GM10266 (cell line): Measurements from ENCODE around the gene PPP4R1.
A peak's percentile ranks its signal among the peaks of the same experiment; 100 is the strongest.

ENCODE experiments used
- DNase-seq: peaks from one replicate; pipeline ENCODE4 v3.0.0; 2012; ENCODE audit errors: extremely low spot score
- CTCF ChIP-seq: IDR thresholded peaks from 2 replicates; pipeline ENCODE4 v1.5.1; 2012; ENCODE audit warnings: mild to moderate bottlenecking, low read depth; ENCODE audit not compliant: control insufficient read depth, insufficient read depth; ENCODE audit errors: missing control alignments

The PPP4R1 gene

GRCh38 chr18:9526458-9526857, 87.9 kb downstream of the PPP4R1 start:
- no peak for DNase-seq
- TF ChIP-seq CTCF = no peak

DNA sequence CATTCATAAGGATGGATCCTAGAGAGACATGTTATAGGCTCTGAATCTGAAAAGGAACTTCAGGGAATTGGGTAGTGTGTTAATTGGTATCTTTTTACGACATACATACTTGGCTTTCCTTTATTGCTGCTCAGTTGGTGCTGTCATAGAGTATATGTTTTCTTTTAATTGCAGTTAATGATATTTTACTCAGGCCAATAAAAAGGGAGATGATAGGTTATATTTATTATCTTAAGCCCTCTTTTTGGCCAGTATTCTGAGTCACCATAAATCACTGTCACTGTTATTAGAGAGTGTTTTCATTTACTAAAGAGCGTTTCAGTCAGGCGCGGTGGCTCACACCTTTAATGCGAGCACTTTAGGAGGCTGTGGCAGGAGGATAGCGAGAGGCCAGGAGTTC, 91.4 kb downstream of the PPP4R1 start:
- no peak for DNase-seq
- TF ChIP-seq CTCF = no peak

DNA sequence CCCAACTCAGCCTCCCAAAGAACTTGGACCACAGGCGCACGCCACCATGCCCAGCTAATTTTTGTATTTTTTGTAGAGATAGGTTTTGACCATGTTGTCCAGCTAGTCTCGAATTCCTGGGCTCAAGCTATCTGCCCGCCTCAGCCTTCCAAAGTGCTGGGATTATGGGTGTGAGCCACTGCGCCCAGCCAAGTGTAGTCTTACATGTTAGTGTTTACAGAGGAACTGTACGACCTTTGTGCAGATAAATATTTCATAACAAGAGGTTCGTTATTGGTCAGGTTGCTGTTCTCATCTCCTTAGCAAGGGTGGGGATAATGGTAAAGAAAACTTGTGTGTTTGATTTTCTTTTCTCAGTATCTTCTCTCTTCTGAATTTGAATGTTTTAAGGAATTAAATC, 92.6 kb downstream of the PPP4R1 start:
- no peak for DNase-seq
- no peak for TF ChIP-seq CTCF

DNA sequence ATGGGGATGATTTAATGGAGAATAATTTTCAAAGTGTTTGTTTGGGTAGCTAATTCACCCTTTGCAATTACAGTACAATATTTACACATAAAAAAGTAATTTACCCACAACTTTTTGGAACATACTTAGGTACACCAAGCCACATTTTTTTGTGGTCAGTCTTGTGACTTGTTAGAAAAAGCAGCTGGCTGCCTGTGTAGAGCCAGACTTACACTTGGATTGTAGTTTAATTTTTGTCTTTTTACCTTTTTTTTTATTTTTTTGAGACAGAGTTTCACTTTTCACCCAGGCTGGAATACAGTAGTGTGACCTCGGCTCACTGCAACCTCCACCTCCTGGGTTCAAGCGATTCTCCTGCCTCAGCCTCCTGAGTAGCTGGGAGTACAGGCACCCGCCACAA, 93.7 kb downstream of the PPP4R1 start:
- no peak for DNase-seq
- TF ChIP-seq CTCF = no peak

- no peak for TF ChIP-seq CTCF
- no peak for DNase-seq
These were observed 95.0 kb downstream of the PPP4R1 start for GRCh38 chr18:9519399-9519798.

GRCh38 chr18:9517869-9518268, 96.5 kb downstream of the PPP4R1 start:
- TF ChIP-seq CTCF = no peak
- no peak for DNase-seq

DNA sequence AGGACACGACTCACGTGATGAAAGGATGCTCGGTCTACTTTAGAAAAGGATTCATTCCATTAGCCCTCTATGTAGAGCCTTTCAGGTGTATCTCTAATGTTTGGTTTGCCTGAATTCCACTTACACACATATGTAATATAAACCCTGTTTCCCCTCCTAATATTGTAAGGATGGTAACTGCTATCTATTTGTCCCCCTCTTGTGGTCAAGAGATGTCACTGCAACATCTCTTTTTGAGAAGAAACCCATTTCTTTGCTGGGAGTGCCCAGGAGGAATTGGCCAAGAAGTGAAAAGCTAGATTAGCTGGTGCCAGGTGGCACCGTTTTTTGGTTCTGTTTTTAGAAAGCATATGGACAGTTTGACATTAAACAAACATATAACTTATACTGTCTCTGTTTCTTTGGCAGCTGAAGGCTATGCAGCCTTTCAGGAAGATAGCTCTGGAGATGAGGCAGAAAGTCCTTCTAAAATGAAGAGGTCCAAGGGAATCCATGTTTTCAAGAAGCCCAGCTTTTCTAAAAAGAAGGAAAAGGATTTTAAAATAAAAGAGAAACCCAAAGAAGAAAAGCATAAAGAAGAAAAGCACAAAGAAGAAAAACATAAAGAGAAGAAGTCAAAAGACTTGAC, 97.8 kb downstream of the PPP4R1 start:
- TF ChIP-seq CTCF = peak; percentile 74
- DNase-seq = peak; percentile 43
